ENCODE measurements around the gene CCSER1.

DNA sequence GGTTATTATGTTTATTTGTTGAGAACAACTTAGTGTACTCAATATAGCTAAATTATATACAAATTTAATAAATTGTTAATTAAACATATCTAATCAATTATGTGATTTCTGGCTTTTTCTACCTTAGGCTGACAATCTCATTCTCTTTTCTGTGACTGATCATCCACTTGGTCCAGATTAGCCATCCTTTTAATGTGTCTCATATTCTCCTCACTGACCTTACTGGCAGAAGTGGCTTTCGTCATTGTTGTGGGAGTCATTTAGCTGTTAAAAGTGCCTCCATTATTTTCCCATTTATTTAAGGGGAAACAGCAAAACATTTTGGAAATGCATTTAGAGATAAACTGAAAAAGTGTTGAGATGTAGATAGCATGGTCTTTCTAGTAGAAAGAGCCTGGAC lies 172.2 kb downstream of the CCSER1 start:
- TF ChIP-seq, protein P1, sequence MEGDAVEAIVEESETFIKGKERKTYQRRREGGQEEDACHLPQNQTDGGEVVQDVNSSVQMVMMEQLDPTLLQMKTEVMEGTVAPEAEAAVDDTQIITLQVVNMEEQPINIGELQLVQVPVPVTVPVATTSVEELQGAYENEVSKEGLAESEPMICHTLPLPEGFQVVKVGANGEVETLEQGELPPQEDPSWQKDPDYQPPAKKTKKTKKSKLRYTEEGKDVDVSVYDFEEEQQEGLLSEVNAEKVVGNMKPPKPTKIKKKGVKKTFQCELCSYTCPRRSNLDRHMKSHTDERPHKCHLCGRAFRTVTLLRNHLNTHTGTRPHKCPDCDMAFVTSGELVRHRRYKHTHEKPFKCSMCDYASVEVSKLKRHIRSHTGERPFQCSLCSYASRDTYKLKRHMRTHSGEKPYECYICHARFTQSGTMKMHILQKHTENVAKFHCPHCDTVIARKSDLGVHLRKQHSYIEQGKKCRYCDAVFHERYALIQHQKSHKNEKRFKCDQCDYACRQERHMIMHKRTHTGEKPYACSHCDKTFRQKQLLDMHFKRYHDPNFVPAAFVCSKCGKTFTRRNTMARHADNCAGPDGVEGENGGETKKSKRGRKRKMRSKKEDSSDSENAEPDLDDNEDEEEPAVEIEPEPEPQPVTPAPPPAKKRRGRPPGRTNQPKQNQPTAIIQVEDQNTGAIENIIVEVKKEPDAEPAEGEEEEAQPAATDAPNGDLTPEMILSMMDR (IDR thresholded peaks at IDR 0.05; ENCODE audit: low read depth, low read length, poor library complexity, severe bottlenecking), result no peak
- TF ChIP-seq EZH2phosphoT487 (IDR thresholded peaks at IDR 0.05; ENCODE audit: borderline replicate concordance, low read length), result no peak
